Astrocyte (in vitro differentiated cells and primary cell): Measurements from ENCODE around the gene FFAR1.

Experiments
- CTCF ChIP-seq: IDR thresholded peaks from 2 replicates; pipeline ENCODE4 v1.5.1; 2011; ENCODE audit warnings: low read depth, mild to moderate bottlenecking, inconsistent platforms, low read length, moderate library complexity; ENCODE audit not compliant: insufficient read depth
- EZH2 ChIP-seq: IDR thresholded peaks from 2 replicates; pipeline ENCODE4 v1.6.1; 2012; ENCODE audit warnings: mild to moderate bottlenecking, low read length, inconsistent platforms; ENCODE audit not compliant: insufficient read depth

GRCh38 chr19:35307931-35308330, 39.8 kb upstream of the FFAR1 start:
- TF ChIP-seq CTCF (no peak), EZH2 (no peak)
